ENCODE data around the gene SYT15.

SYT15 gene

DNA sequence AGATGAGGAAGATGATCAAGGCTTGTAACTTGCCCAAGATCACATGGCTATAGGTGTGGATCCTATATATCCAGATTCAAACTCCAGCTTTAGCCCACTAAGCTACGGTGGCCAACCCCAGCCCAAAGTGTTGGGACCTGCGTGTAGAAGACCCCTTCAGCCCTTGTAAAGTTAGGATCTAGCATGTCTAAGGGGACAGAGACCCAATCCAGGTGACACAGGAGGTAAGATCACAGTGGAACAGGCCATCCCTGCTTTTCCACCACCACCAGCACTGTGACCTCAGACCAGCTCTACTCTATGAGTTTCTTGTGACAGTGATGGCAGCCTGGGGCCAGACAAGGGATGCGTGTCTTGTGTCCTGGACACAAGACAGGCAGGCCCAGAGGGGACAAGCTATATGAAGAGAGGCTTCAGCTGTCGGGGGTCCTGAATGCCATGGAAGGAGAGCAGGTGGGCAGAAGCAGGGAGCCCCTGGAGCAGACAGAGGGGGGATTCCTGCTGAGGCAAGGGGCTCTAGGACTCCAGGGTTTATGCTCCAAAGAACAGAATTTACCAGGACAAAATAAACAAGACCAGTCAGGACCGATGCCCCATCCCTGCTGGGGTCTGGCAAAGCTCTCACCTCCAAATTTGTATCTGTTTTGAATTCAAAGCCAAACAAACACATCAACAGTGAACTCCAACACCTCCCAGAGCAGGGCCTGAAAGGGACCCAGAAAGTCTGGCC lies 32.9 kb upstream of the SYT15 start:
- no peak for DNase-seq

DNA sequence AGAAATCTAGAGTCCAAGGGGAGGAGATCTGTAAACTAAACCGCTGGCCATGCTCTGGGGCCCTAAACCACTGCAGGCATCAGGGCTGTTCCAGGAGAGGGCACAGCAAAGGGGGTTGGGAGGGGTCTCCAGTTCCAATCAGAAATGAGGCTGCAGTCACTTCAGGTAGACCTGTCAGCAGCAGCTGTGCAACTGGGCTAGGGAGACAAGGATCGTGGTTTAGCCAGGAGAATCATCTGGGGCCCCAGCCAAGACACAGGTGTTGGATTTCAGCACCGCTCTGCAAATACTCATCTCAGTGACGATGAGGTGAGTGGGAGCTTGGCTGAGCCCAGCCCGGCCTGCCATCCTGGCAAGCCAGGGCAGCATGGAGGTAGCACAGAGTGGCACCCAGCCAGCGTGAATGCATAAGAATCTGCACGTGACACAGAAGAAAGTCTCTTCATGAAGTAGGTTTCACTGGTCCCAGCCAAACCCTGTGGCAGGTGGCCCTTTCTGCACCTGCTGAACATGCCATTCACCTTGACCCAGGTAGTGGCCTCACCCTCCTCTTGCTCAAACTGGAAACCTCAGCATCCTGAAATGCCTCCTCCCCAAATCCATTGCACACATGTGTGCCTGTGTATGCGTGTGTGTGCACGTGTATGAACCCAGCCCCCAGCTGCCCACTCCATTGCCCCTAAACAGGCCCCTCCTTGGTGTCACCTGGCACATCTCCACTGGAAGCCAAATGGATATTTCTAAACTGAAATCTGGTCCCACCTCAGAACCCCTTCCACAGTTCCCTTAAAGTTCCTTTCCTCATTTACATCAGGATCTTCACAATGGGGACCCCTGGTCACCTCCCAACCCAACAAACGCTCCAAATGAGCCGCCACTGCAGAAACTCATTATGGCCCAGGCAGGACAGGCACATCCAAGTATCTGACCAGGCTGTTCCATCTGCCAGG lies 32.1 kb upstream of the SYT15 start:
- DNase-seq = no peak

GRCh38 chr10:46547541-46548497 lies 31.1 kb upstream of the SYT15 start:
- DNase-seq = no peak

GRCh38 chr10:46548498-46549090 lies 30.3 kb upstream of the SYT15 start:
- DNase-seq = no peak

DNA sequence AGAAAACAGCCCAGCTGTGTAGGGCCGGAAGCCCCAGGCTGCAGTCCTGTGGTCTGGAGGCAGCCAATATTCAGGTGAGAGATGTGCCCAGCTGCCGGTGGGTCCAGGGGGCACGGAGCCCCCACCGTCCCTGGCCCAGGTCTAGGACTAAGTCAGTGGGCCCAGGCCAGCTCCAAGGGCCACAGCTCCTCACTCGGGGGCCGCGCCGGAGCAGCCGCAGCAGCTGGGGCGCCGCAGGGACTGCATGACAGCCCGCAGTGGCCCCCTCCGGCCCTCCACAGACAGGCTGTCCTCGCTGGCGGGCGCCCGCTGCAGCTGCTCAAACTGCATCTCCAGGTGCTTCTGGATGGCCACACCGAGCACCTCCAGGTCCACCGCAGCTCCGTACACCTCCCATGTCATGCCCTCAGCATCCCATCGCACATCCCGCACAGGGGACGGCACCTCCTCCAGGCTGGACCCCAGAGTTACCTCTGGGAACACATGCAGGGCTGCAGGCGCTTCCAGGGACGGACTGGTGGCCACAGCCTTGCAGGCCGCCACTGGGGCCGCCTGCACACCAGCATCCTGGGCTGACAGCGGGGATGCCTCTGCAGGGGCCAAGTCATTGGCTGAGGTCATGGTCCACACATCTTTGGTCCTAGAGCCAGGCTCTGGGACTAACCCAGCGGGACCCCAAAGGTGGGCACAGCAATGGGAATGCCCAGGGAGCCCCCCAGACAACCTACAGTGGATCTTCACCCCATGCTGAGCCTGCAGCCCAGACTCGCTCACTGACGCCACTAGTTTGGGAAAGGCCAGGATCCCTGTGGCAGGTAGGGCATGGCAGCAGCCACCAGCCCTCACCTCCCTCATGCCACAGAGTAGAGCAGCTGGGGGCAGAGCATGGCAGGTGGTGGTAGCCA lies 29.5 kb upstream of the SYT15 start:
- DNase-seq = no peak

GRCh38 chr10:46550076-46550790 lies 28.7 kb upstream of the SYT15 start:
- DNase-seq = no peak

GRCh38 chr10:46550795-46551700 lies 27.9 kb upstream of the SYT15 start:
- DNase-seq = no peak

GRCh38 chr10:46551701-46552525 lies 27.0 kb upstream of the SYT15 start:
- no peak for DNase-seq

GRCh38 chr10:46552526-46553237 lies 26.2 kb upstream of the SYT15 start:
- no peak for DNase-seq

DNA sequence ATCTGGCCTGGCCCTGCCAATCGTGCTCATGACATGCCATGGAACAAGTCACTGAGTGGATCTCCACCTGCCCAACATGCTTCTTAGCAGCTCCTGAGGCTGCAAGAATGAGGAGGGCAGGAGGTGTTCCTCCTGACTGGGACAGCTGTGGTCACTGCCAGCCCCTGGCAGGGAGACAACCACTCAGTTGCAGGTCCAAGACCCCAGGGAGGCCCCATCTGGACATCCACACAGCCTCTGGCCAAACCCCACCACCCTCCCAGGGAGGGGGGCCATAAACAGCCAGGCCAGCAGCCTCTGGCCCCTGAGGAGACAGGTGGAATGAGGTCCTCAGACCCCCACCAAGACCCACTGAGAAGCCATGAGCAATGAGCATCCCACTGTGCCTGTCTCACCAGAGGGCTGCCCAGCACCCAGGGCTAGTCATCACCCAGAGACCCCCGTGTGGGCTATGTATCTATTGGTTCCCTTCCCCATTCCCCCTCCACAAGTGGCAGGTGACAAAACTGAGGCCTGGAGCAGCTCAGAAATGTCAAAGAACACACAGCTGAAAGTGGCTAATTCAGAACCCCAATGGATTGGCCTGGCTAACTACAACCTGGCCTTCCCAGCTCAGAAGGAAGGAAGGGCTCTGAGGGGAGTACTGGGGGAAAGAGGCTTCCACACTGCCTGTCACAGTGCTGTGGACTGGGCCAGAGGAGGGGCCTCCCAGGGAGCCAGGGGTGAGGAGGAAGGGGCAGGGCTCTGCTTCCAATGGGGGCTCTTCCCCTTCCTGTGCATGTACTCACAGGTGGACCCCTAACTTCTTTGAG lies 25.5 kb upstream of the SYT15 start:
- no peak for DNase-seq

GRCh38 chr10:46554166-46554781 lies 24.7 kb upstream of the SYT15 start:
- no peak for DNase-seq

DNA sequence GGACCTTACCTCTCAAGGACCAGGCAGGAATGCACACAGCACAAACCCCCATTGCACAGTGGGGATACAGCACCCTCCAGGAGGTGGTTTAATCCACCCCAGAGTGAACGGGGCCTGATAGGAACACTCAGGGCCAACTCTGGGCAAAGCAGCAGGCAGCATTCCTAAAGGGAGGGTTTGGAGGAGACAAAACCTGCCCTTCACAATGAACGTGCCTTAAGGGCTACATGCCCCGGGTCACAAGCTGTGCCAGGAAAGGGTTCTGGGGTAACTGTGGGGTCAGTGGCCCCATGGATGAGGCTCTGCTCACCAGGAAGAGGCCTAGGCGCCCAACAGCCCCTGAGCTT lies 23.6 kb upstream of the SYT15 start:
- DNase-seq = no peak

- no peak for DNase-seq
Measured at GRCh38 chr10:46555713-46556514, 23.0 kb upstream of the SYT15 start.

- DNase-seq = no peak
Measured at GRCh38 chr10:46556515-46557318, 22.2 kb upstream of the SYT15 start, which contains the start of gene GPRIN2. GPRIN2 (minus strand) TSS chr10:46556658; CDS start chr10:46550736, 5,922 bp downstream.

Measured in stimulated activated naive CD4-positive, alpha-beta T cell (primary cell).